H1 (cell line): ENCODE measurements around the gene PDZD8. TPM values are rescaled to one million over a fixed set of nuclear protein-coding genes. Genes with fewer than 3 reads are reported as not detected.

Source experiments
- CTCF ChIA-PET: fragments of 300-600 bp; sonication (Branson Sonifier 250); formaldehyde crosslinking; loops from one replicate; lab custom pipeline; 2021; ENCODE audit not compliant: partially characterized antibody; lab: Charles Lee
- POLR2A ChIA-PET: fragments of 300-600 bp; sonication (Branson Sonifier 250); formaldehyde crosslinking; loops from one replicate; lab custom pipeline; 2021; ENCODE audit warnings: inconsistent platforms; ENCODE audit not compliant: partially characterized antibody; lab: Charles Lee
- DNase-seq, 2 experiments: peaks; one replicate each; pipeline versions ENCODE4 v3.0.0 to v3.0.0-alpha.2; 2010 to 2022; ENCODE audit warnings: low spot score in 2 of 2, low read depth in 1 of 2, mixed read lengths in 1 of 2
- FAIRE-seq: peaks from 2 replicates; lab custom pipeline; 2011; peaks lifted over from hg19 to GRCh38; lab: Jason Lieb, UNC
- H2AFZ ChIP-seq: 2 replicates; pipeline ENCODE4 v1.8.1; 2012; ENCODE audit warnings: low read length, inconsistent platforms
- H2AK5ac ChIP-seq: 2 replicates; pipeline ENCODE4 v1.6.1; 2013; ENCODE audit warnings: low read depth, low read length
- H2BK120ac ChIP-seq: replicated peaks from 2 replicates; pipeline ENCODE3; 2013; ENCODE audit warnings: low read depth, low read length, inconsistent platforms
- H2BK12ac ChIP-seq: 2 replicates; pipeline ENCODE4 v1.6.1; 2013; ENCODE audit warnings: low read depth, low read length
- H2BK15ac ChIP-seq: 2 replicates; pipeline ENCODE4 v1.6.1; 2013; ENCODE audit warnings: low read length
- H2BK20ac ChIP-seq: 2 replicates; pipeline ENCODE4 v1.6.1; 2013; ENCODE audit warnings: low read length
- H2BK5ac ChIP-seq: 2 replicates; pipeline ENCODE4 v1.6.1; 2013; ENCODE audit warnings: low read depth, low read length
- H3K14ac ChIP-seq: 2 replicates; pipeline ENCODE4 v1.6.1; 2013; ENCODE audit warnings: inconsistent platforms; ENCODE audit not compliant: insufficient read length
- H3K18ac ChIP-seq: 2 replicates; pipeline ENCODE4 v1.6.1; 2013; ENCODE audit warnings: low read length; ENCODE audit errors: extremely low read depth
- H3K23ac ChIP-seq: 2 replicates; pipeline ENCODE4 v1.6.1; 2013; ENCODE audit warnings: inconsistent platforms; ENCODE audit not compliant: insufficient read length
- H3K23me2 ChIP-seq: 2 replicates; pipeline ENCODE4 v1.6.1; 2013; ENCODE audit warnings: low read depth, low read length
- H3K27ac ChIP-seq: 2 replicates; pipeline ENCODE4 v1.6.1; 2011; ENCODE audit warnings: low read depth, low read length, inconsistent platforms
- H3K27me3 ChIP-seq, 4 experiments: replicated peaks in 1 of 4; 1 replicate in 1 of 4; 2 replicates in 3 of 4; pipeline versions ENCODE4 v1.6.1 to v1.8.1; 2011 to 2013; ENCODE audit warnings: low read length in 3 of 4, mild to moderate bottlenecking in 3 of 4, inconsistent platforms in 2 of 4, mixed read lengths in 2 of 4, moderate library complexity in 1 of 4; ENCODE audit not compliant: control insufficient read depth in 3 of 4, insufficient read depth in 3 of 4; ENCODE audit errors: extremely low read depth in 1 of 4
- H3K36me3 ChIP-seq, 4 experiments: 2 replicates each; pipeline versions ENCODE4 v1.6.1 to v1.8.1; 2011 to 2013; ENCODE audit warnings: mild to moderate bottlenecking in 4 of 4, low read length in 3 of 4, moderate library complexity in 2 of 4, control low read depth in 1 of 4, inconsistent platforms in 1 of 4; ENCODE audit not compliant: insufficient read depth in 4 of 4, control insufficient read depth in 2 of 4
- H3K4ac ChIP-seq: replicated peaks from 2 replicates; pipeline ENCODE3; 2013; ENCODE audit warnings: low read length, low read depth, mixed read lengths, inconsistent platforms; ENCODE audit not compliant: insufficient read length
- H3K4me1 ChIP-seq, 4 experiments: replicated peaks in 1 of 4; 1 replicate in 1 of 4; 2 replicates in 3 of 4; pipeline versions ENCODE4 v1.6.1 to v1.8.1; 2011 to 2013; ENCODE audit warnings: low read length in 3 of 4, inconsistent platforms in 2 of 4, mixed read lengths in 1 of 4; ENCODE audit not compliant: insufficient read depth in 4 of 4, control insufficient read depth in 3 of 4
- H3K4me2 ChIP-seq, 2 experiments: 2 replicates each; pipeline versions ENCODE4 v1.6.1 to v1.8.1; 2011 to 2013; ENCODE audit warnings: low read depth in 2 of 2, low read length in 2 of 2, control low read depth in 1 of 2, inconsistent platforms in 1 of 2, mild to moderate bottlenecking in 1 of 2; ENCODE audit not compliant: insufficient read depth in 1 of 2
- H3K4me3 ChIP-seq, 4 experiments: fragments of 200-600, 300-600 bp in 1 of 4; sonication (generic), shearing (Covaris generic), sonication (Bioruptor Twin) in 1 of 4; 2 replicates each; pipeline versions ENCODE4 v1.5.1 to v1.8.1; 2011 to 2016; ENCODE audit warnings: low read length in 4 of 4, low read depth in 3 of 4, control low read depth in 2 of 4, inconsistent platforms in 2 of 4, mild to moderate bottlenecking in 2 of 4, mixed read lengths in 1 of 4, moderate library complexity in 1 of 4; ENCODE audit not compliant: insufficient read depth in 2 of 4; ENCODE audit errors: extremely low read depth in 1 of 4
- H3K56ac ChIP-seq: replicated peaks from 2 replicates; pipeline ENCODE3; 2013; ENCODE audit warnings: low read depth, mild to moderate bottlenecking, mixed read lengths, low read length, inconsistent platforms; ENCODE audit not compliant: insufficient read length
- H3K79me1 ChIP-seq: 2 replicates; pipeline ENCODE4 v1.6.1; 2013; ENCODE audit warnings: low read depth, low read length, control low read depth
- H3K79me2 ChIP-seq, 2 experiments: 2 replicates each; pipeline versions ENCODE4 v1.6.1 to v1.8.1; 2012 to 2013; ENCODE audit warnings: low read length in 2 of 2, mild to moderate bottlenecking in 2 of 2, inconsistent platforms in 1 of 2; ENCODE audit not compliant: insufficient read depth in 2 of 2, control insufficient read depth in 1 of 2
- H3K9ac ChIP-seq, 4 experiments: replicated peaks in 1 of 4; 1 replicate in 1 of 4; 2 replicates in 3 of 4; pipeline versions ENCODE4 v1.6.1 to v1.8.1; 2011 to 2013; ENCODE audit warnings: low read depth in 3 of 4, low read length in 3 of 4, control low read depth in 2 of 4, mild to moderate bottlenecking in 2 of 4, moderate library complexity in 2 of 4, inconsistent platforms in 1 of 4; ENCODE audit errors: extremely low read depth in 1 of 4
- H3K9me3 ChIP-seq, 2 experiments: 2 replicates each; pipeline versions ENCODE4 v1.6.1 to v1.8.1; 2012 to 2013; ENCODE audit warnings: mild to moderate bottlenecking in 2 of 2, moderate library complexity in 2 of 2, control low read depth in 1 of 2, inconsistent platforms in 1 of 2, low read depth in 1 of 2, low read length in 1 of 2, mixed read lengths in 1 of 2; ENCODE audit not compliant: insufficient read depth in 2 of 2
- H4K20me1 ChIP-seq, 2 experiments: replicated peaks in 1 of 2; 2 replicates each; pipeline versions ENCODE3 to v1.8.1; 2011 to 2013; ENCODE audit warnings: inconsistent platforms in 2 of 2, low read length in 2 of 2, mild to moderate bottlenecking in 1 of 2; ENCODE audit not compliant: insufficient read depth in 2 of 2, control insufficient read depth in 1 of 2
- H4K5ac ChIP-seq: 2 replicates; pipeline ENCODE4 v1.6.1; 2013; ENCODE audit warnings: low read length, low read depth, mixed read lengths, inconsistent platforms; ENCODE audit not compliant: insufficient read length
- H4K8ac ChIP-seq: 2 replicates; pipeline ENCODE4 v1.8.0; 2013; ENCODE audit warnings: mild to moderate bottlenecking, moderate library complexity, low read length, inconsistent platforms; ENCODE audit not compliant: insufficient read depth; ENCODE audit errors: extremely low read depth
- H4K91ac ChIP-seq: replicated peaks from 2 replicates; pipeline ENCODE3; 2013; ENCODE audit warnings: low read length, mixed read lengths, inconsistent platforms; ENCODE audit not compliant: insufficient read length
- CEBPB ChIP-seq: IDR thresholded peaks from 2 replicates; pipeline ENCODE4 v1.6.1; 2012; ENCODE audit warnings: low read depth, low read length
- EZH2 ChIP-seq: fragments of 200-600 bp; sonication (generic); IDR thresholded peaks from 2 replicates; pipeline ENCODE4 v1.7.1; 2012; ENCODE audit warnings: low read depth, mild to moderate bottlenecking, moderate library complexity, low read length, inconsistent platforms; ENCODE audit not compliant: severe bottlenecking
- FOSL1 ChIP-seq: IDR thresholded peaks from 2 replicates; pipeline ENCODE4 v1.6.1; 2011; ENCODE audit warnings: mild to moderate bottlenecking, low read depth, low read length, moderate library complexity; ENCODE audit not compliant: insufficient read depth
- GTF2F1 ChIP-seq: IDR thresholded peaks from 2 replicates; pipeline ENCODE4 v1.6.1; 2012; ENCODE audit warnings: low read depth, low read length, improper control_type of control experiment, borderline replicate concordance
- NRF1 ChIP-seq: IDR thresholded peaks from 2 replicates; pipeline ENCODE4 v1.6.1; 2011; ENCODE audit warnings: mild to moderate bottlenecking, low read depth, low read length, improper control_type of control experiment
- RBBP5 ChIP-seq: IDR thresholded peaks from 2 replicates; pipeline ENCODE4 v1.7.1; 2012; ENCODE audit warnings: low read depth, mild to moderate bottlenecking, inconsistent platforms, low read length, moderate library complexity, borderline replicate concordance
- RFX5 ChIP-seq: IDR thresholded peaks from 2 replicates; pipeline ENCODE4 v1.6.1; 2011; ENCODE audit warnings: low read depth, low read length, improper control_type of control experiment, borderline replicate concordance
- SP4 ChIP-seq: IDR thresholded peaks from 2 replicates; pipeline ENCODE4 v1.6.1; 2012; ENCODE audit warnings: low read length, inconsistent platforms
- SUZ12 ChIP-seq: fragments of 200-600 bp; sonication (generic); IDR thresholded peaks from 2 replicates; pipeline ENCODE4 v1.6.1; 2012; ENCODE audit warnings: mild to moderate bottlenecking, inconsistent platforms, low read length, moderate library complexity, mixed read lengths
- TAF7 ChIP-seq: optimal IDR thresholded peaks from 2 replicates; pipeline ENCODE3; 2011; ENCODE audit warnings: low read depth, mild to moderate bottlenecking, inconsistent platforms, low read length, moderate library complexity, borderline replicate concordance
- TCF12 ChIP-seq: IDR thresholded peaks from 2 replicates; pipeline ENCODE4 v1.6.1; 2011; ENCODE audit warnings: low read depth, mild to moderate bottlenecking, low read length
- WGBS, 2 experiments: shearing (Covaris generic) in 1 of 2; methylation state at CpG; one replicate each; pipeline versions ENCODE4 v1.1.6 to v1.1.7; 2013 to 2015; ENCODE audit warnings: low lambda C conversion rate in 2 of 2, mixed read lengths in 2 of 2, inconsistent platforms in 1 of 2, low coverage in 1 of 2, missing lambda C conversion rate in 1 of 2; ENCODE audit not compliant: insufficient replicate concordance in 2 of 2, insufficient coverage in 1 of 2, insufficient read length in 1 of 2; ENCODE audit errors: extremely low coverage in 1 of 2, missing lambda C conversion rate in 1 of 2; 5-methylcytosine and 5-hydroxymethylcytosine counted together
- polyA plus RNA-seq, 7 experiments: library from polyadenylated mRNA; depleted of rRNA in 3 of 7; stranded (reverse) in 5 of 7; unstranded in 2 of 7; fragments of >200 nt in 5 of 7; fragments of 200-250 nt in 2 of 7; gene quantifications; 1 replicate in 5 of 7; 2 replicates in 1 of 7; 4 replicates in 1 of 7; pipeline versions ENCODE4 v1.2.1 to v1.2.3, GENCODE V29; 2011 to 2013; ENCODE audit warnings: missing spikeins in 2 of 7, mixed read lengths in 2 of 7
- total RNA-seq: library from RNA; stranded (reverse); fragmentation: NEBNext Ultra II Directional; extraction: Animal tissue kit (Norgen Biotek cat#: 25700); gene quantifications from 2 replicates; pipeline ENCODE4 v1.2.1, GENCODE V29; 2021
- TF ChIP-seq, protein P1 (sequence below): IDR thresholded peaks from 2 replicates; pipeline ENCODE4 v1.6.1; 2011; ENCODE audit warnings: low read depth, mild to moderate bottlenecking, low read length; ENCODE audit not compliant: insufficient read depth

The PDZD8 gene
- total and polyA plus RNA-seq, 2 of the 8 experiments (the other 6 are each of a cell fraction or from before 2014, with no cell fraction given), result 10.9 to 50.1 TPM

DNA sequence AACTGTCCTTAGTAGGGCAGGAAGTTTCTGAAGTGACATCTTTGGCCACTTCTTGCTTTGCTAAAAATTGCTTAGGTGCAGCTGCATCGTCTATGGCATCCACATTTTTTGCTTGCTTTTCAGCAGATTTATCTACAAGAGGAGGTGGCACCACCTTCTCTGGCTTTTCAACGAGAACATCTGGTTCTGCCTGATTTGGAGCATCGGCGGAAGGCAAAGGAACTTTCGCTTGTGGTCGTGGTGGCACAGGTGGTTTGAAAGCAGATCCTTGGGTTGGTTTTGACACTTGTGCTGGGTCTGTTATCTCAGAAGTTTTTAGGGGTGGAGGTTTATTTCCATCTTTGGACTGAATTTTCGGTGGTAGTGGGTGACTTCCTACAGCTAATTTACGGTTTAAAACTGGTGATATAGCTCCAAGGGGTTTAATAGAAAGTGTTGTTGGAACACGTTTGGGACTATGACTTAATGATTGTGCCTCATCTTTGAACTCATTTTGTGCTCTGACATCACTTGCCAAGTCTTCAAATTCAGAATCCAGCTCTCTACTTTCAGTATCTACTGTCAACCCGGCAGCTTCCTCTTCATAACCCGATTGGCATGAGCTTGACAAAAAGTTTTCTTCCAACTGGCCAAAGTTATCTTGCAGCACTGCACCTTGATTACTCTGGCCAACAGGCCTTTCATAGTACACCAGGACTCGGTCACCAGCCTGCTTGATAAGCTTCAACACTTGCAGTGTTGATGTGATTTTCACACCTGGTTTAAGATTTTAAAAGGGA, 90.3 kb downstream of the PDZD8 start:
- H3K4ac ChIP-seq, result no peak overlapping the region
- H2BK5ac ChIP-seq, result no peak overlapping the region
- ChIA-PET POLR2A (no interaction called here), CTCF (interaction anchor here (1.0 to 1.9 kb wide), 3 partner anchors 9 to 42 kb away, joined by 3 to 10 read pairs (median 4); no protein-coding TSS in a partner anchor)
- no peak overlapping the region for H2AK5ac ChIP-seq
- peaks cover 0 to 1% of the 10 kb centered on the region in 2 experiments for H4K20me1 ChIP-seq
- no peak overlapping the region for H4K91ac ChIP-seq
- H3K79me1 ChIP-seq, result no peaks in the 10 kb centered on the region
- H2BK12ac ChIP-seq, result no peak overlapping the region
- H4K5ac ChIP-seq, result no peak overlapping the region
- H4K8ac ChIP-seq, result no peak overlapping the region
- H3K23ac ChIP-seq, result no peak overlapping the region
- WGBS, 2 experiments, result 89% methylated on average over 12 of the region's 12 CpGs; no CpG with 5 or more reads in 1 of the 2 experiments
- no peak overlapping the region for H2BK15ac ChIP-seq
- H3K9ac ChIP-seq, result no peak overlapping the region
- H3K79me2 ChIP-seq, result no peaks in the 10 kb centered on the region
- H2AFZ ChIP-seq, result no peak overlapping the region
- no peaks in the 10 kb centered on the region for H3K9me3 ChIP-seq
- no peak overlapping the region for H3K4me3 ChIP-seq
- H2BK20ac ChIP-seq, result no peak overlapping the region
- H3K56ac ChIP-seq, result no peak overlapping the region
- DNase-seq (no peak), FAIRE-seq (no peak)
- no peak overlapping the region for H2BK120ac ChIP-seq
- no peak overlapping the region for H3K4me2 ChIP-seq
- H3K23me2 ChIP-seq, result no peaks in the 10 kb centered on the region
- no peak overlapping the region for H3K14ac ChIP-seq
- no peak overlapping the region for H3K27ac ChIP-seq
- H3K18ac ChIP-seq, result no peak overlapping the region
- no peaks in the 10 kb centered on the region for H3K4me1 ChIP-seq
- no peaks in the 10 kb centered on the region for H3K27me3 ChIP-seq
- peaks cover 4 to 28% (median 13%) of the 10 kb centered on the region in 4 experiments; a peak in 7 of 8 replicates for H3K36me3 ChIP-seq
- TF ChIP-seq RBBP5, result no peak
- TF ChIP-seq GTF2F1, result no peak
- TF ChIP-seq, protein P1, sequence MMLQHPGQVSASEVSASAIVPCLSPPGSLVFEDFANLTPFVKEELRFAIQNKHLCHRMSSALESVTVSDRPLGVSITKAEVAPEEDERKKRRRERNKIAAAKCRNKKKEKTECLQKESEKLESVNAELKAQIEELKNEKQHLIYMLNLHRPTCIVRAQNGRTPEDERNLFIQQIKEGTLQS, result no peak
- no peak for TF ChIP-seq TCF12
- TF ChIP-seq NRF1, result no peak
- TF ChIP-seq TAF7, result no peak
- TF ChIP-seq FOSL1, result no peak
- no peak for TF ChIP-seq RFX5
- TF ChIP-seq SUZ12, result no peak
- no peak for TF ChIP-seq EZH2
- no peak for TF ChIP-seq CEBPB
- TF ChIP-seq SP4, result no peak
